Fibroblast of peridontal ligament (primary cell): ENCODE results near the gene SLC7A14.

Source experiments
- DNase-seq: peaks from one replicate; pipeline ENCODE4 v3.0.0-alpha.2; 2010; ENCODE audit errors: extremely low read depth

SLC7A14 gene

GRCh38 chr3:170428095-170428494 is 157.8 kb downstream of the SLC7A14 start:
- no peak for DNase-seq

GRCh38 chr3:170426240-170426797 is 159.6 kb downstream of the SLC7A14 start:
- DNase-seq = peak; percentile 27

- DNase-seq = peak; percentile 2
These were observed 160.2 kb downstream of the SLC7A14 start for GRCh38 chr3:170425491-170426239.

GRCh38 chr3:170424879-170425278 is 161.0 kb downstream of the SLC7A14 start:
- DNase-seq = peak; percentile 22

- peak; percentile 31 for DNase-seq
These were observed 162.8 kb downstream of the SLC7A14 start for GRCh38 chr3:170423001-170423615.

GRCh38 chr3:170421758-170422157 is 164.1 kb downstream of the SLC7A14 start:
- no peak for DNase-seq

GRCh38 chr3:170421111-170421641 is 164.7 kb downstream of the SLC7A14 start:
- peak; percentile 51 for DNase-seq

GRCh38 chr3:170420307-170420821 is 165.5 kb downstream of the SLC7A14 start:
- DNase-seq = peak; percentile 57

GRCh38 chr3:170419557-170420087 is 166.3 kb downstream of the SLC7A14 start:
- DNase-seq = peak; percentile 49

GRCh38 chr3:170418422-170419398 is 167.2 kb downstream of the SLC7A14 start, which contains the start of gene CLDN11:
Gene CLDN11 (plus strand): TSS chr3:170418868. CDS start chr3:170419067, 199 bp downstream.
- peak; percentile 75 for DNase-seq

GRCh38 chr3:170417090-170417489 is 168.8 kb downstream of the SLC7A14 start:
- DNase-seq = no peak

GRCh38 chr3:170414202-170414663 is 171.6 kb downstream of the SLC7A14 start:
- peak; percentile 97 for DNase-seq

- no peak for DNase-seq
These were observed 172.6 kb downstream of the SLC7A14 start for GRCh38 chr3:170413291-170413690.

GRCh38 chr3:170410428-170411029 is 175.3 kb downstream of the SLC7A14 start:
- peak; percentile 69 for DNase-seq
